Activated CD4-positive, alpha-beta T cell treated with anti-CD3 and anti-CD28 coated beads for 4 hours (primary cell): ENCODE data around the gene TSPAN18.

Experiments
- DNase-seq, 2 donors: peaks; one replicate each; pipeline ENCODE4 v3.0.0-alpha.2; 2020

TSPAN18 gene

GRCh38 chr11:44904261-44905020 lies 177.7 kb downstream of the TSPAN18 start:
- DNase-seq = no peak

- no peak for DNase-seq
These were observed 178.5 kb downstream of the TSPAN18 start for GRCh38 chr11:44905131-44905866.

DNA sequence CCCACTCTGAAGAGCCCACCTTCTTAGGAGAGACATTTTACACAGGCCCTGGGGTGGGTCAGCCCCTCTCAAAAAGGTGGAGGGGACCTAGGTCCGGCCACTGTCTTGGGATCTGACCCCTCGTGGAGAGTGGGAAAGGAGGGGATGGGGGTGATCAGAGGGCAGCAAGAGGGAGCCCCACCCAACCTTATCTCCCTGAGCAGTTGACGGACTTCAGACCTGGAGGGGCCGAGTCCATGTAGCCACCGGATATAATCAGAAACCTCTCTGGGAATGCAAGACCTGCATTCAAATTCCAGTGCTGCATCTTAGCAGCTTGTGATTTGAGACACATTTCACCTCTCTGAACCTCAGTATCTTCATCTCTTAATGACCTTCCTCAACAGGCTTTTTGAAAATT lies 179.9 kb downstream of the TSPAN18 start:
- no peak for DNase-seq

DNA sequence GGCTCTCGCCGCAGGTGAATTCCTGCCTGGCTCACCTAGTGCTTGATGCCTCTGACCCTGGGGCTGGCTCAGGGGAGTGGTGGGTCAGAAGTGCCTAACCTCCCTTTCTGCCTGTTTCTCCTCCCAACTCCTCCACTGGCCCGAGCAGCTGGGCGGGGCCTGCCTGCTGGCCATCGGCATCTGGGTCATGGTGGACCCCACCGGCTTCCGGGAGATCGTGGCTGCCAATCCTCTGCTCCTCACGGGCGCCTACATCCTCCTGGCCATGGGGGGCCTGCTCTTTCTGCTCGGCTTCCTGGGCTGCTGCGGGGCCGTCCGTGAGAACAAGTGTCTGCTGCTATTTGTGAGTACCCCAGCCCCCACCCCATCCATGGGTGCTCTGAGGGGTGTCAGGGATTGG lies 182.8 kb downstream of the TSPAN18 start:
- DNase-seq = no peak

DNA sequence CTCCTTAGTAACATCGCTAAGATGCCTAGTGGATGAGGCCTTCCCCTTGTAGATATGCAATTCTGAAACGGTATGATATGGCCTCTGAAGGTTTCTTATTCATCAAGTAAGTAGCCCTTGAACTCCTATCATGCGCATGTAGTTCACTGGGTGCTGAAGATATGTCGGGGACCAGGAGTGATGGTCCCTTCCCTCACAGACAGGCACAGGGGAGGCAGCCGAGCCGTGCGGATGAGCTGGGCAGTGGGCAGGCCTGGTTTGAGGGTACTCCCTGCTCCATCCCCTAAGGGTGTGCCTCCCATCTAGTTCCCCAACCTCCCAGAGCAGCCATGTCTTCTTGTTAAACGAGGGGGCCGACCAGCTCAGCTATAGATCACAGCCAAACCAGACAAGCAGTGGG lies 183.8 kb downstream of the TSPAN18 start:
- DNase-seq = no peak

DNA sequence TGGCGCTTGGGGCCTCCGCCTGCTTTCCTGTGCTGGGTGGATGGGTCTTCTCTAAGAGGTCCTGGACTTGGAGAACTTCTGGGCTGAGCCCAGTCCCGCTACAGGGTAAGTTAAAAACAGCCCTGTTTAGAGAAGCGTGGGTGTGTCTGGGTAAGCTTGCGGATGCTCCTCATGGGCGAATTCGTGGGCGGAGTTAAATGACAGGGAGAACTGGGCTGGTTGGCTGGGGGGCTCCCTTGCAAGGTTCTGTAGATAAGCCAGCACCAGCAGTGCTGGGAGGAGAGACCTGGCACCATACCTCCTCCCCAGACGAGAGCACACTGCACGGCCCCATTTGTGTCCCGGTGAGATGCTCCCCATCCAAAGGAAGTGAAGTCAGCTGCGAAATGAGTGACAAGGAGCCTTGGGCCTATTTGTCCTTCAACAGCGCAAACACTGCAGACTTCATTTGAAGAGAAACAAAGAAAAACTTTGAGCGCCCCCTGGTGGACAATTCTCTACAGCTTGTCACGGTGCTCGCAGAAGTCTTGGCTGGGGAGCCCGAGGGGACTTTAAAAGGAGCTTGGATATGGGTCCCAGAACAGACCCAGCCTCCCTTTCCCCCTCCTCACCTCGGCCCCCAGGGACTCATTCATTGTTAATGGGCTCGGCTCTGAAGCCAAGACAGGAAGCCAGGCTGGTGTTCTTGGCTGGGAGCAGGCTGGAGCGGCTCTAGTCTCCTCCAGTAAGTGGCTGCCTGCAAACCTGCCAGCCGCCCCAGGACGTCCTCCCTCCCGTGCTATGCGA lies 184.5 kb downstream of the TSPAN18 start:
- DNase-seq = peak; percentile 84 to 88

- no peak for DNase-seq
These were observed 185.7 kb downstream of the TSPAN18 start for GRCh38 chr11:44912270-44912987.

DNA sequence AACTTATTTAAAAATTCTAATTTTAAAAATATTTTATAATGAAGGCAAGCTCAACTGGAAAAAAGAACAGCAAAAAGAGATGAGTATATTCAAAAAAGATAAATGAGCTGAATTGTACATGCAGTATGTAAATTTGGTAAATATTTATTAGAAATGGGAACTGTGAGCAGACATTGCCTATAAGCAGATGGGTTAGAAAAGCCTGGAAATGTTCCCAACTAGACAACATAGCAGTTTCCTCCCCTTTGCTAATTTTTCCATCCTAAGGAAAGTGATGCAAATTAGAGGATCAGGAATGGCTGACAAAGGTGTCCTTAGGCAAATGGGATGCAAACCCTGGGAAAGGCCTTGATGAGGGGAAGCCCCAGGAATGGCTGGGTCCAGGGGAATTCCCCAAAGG lies 186.7 kb downstream of the TSPAN18 start:
- no peak for DNase-seq

GRCh38 chr11:44914105-44914504 lies 187.3 kb downstream of the TSPAN18 start:
- no peak for DNase-seq

DNA sequence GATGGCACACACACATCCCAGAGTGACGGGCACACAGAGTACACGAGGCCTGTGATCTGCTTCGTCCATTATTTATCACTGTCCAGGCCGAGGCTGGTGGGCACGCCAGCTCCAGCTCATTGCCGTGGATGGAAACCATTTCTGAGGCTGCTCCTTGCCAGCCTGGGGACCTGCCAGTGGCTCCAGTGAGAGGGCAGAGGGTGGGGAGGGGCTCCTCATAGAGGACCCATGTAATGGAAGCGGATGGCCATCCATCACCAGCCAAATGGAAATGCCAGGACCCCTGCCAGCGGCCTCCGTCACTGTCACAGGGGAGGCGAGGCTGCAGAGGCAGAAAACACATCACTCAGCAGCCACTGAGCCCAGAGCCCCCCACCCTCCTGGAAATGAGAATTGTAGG lies 188.2 kb downstream of the TSPAN18 start:
- no peak for DNase-seq

DNA sequence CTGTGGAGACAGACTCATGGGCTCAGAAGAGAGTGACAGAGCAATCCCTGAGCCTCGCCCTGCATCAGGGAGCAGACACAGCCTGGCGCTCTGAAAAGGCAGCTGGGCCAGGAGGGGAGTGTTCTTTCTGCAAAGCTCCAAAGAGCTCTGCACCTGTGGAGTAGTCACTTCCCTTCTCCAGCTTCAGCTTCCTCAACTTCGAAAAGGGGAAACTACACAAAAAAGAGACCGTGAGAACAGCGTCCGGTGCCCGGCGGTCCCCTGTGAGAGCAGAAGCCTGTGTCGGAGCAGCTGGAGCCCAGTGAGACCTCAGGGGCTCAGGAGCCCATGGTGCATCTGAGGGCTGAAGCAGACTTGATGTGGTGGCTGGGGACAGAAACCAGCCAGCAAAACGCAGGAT lies 188.9 kb downstream of the TSPAN18 start:
- no peak for DNase-seq

DNA sequence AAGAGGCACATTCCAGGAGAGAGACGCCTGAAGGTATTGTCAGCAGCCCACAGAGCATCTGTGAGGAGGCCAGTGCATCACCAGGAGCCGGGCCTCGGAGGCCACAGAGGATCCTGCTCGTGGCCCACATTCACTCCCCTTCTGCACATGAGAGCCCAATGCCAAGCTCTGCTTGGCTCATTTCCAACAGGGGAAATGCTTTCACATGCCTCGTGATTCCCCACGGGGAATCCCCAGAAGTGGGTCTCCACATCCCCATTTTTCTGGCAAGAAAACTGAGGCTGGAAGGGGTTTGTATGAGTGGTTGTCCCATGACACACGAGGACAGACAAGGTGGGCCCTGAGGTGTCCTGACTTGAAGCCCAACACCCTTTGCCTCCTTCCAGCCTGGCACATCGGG lies 189.6 kb downstream of the TSPAN18 start:
- no peak for DNase-seq

- no peak for DNase-seq
These were observed 190.1 kb downstream of the TSPAN18 start for GRCh38 chr11:44916801-44917385.

DNA sequence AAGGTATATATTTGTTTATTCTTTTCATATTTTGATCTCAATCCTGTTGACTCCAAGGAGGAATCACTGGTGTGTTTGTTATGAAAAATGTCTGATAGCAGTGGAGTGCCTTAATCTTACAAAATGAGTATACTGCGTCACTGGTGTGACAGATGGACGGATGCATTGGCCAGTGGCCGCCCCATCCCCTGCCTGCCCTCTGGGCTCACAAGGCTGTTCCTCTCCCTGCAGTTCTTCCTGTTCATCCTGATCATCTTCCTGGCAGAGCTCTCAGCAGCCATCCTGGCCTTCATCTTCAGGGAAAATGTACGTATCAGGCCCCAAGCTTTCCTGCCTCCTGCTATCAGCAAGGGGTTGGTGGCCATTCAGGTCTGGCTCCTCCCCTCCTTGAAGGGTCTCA lies 191.0 kb downstream of the TSPAN18 start:
- no peak for DNase-seq

DNA sequence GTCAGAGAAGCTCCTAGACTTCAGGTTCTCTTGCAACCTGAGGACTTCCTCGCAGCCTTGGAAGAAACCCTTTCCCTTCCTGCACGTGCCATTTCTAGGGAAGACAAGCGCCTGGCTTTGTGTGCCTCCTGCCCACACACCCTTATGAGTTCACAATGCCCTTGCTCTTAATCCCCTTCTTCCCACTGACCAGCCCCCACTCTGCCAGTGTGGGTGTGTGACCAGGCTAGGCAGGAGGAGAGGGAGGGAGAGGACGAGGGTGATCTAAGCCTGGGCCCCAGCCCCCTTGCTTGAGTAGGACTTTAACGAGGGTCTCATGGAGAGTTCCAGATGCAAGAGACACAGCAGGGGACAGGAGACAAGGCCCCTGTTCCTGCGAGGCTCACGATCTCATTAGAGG lies 193.7 kb downstream of the TSPAN18 start:
- no peak for DNase-seq

DNA sequence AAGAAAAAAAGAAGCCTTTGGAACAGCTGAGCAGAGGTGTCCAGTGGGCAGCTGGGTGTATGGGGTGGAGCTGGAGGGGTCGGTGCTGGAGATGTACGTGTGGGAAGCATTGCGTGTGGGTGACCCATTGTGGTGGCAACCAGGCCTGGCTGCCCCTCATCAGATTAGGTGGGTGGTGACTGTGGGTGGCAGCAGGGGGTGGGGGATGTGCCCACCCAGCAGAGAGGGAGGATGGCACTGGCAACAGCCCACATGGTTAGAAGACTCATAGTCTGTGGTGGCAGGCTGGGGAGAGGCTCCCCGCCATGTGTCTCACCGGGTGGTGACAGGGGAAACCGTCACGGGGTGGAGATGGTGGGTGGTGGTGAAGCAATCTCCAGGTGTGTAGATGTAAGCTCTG lies 196.4 kb downstream of the TSPAN18 start:
- DNase-seq = no peak

DNA sequence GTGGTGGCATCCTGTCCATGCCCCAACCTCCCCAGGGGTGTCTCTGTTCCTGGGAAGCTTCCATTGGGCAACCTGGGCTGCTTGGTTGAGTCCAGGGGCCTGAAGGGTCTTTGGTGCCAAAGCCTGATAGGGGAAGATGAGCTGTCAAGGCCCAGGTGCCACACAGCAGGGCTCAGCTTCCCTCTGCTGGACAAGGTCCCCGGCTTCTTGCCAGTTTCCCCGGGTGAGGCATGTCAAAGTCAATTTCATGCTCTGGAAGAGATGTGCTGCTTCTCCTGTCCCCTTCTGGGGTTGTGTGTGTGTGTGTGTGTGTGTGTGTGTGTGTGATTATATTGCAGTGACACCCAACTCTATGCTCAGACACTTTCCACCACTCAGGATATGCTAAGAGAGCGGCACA lies 197.0 kb downstream of the TSPAN18 start:
- no peak for DNase-seq

DNA sequence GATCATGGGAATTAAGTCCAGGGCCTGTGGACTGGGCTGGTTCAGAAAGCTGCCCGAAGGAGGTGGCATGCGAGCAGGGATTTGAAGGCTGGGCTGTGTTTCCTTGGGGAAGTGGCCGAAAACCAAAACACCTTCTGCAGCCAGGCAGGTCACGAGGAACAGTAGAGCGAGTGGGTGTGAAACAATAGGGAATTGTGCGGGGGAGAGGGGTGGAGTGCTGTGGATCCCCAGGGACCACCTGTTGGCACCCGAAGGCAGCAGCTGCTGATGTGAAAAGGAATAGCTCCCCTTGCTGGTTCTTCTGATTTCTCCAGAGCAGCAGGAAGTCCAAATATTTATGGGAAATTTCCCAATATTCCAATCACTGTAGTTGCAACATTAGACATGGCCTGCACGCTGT lies 199.3 kb downstream of the TSPAN18 start:
- DNase-seq = no peak

- DNase-seq = peak; percentile 55 to 57
These were observed 200.5 kb downstream of the TSPAN18 start for GRCh38 chr11:44927174-44927661.

DNA sequence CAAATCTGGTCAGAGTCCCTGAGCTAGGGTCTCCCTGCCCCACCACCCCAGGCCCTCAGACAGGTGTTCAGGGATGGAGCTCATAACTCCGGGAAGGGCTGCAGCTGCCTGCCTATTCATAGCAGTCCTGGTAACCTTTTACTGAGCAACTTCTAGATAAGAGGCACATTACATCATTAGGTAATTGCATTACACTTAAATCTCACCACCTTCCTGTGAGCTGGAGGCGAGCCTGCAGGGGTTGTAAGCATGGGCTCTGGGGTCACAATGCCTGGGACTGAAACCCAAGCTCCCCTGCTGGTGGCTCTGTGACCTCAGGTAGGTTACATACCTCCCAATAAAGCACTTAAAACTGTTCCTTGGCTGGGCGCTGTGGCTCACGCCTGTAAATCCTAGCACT lies 201.4 kb downstream of the TSPAN18 start:
- DNase-seq = no peak

DNA sequence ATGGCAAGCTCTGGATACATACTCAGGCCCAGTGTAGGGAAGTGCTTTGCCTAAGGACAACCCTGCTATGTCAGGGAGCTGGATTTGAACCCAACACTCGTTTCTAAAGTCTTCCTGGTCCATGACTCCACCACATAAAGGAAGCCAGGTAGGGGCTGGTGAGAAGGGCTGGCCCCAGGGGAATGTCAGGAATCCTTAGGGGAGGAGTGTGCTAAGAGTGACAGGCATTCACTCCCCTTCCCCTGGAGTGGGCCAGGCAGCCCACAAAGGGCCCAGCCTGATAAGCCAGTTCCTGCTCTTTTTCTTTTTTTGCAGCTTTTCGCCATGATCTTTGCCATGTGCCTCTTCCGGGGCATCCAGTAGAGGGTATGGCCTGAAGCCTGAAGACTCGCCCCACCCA lies 202.1 kb downstream of the TSPAN18 start:
- no peak for DNase-seq

DNA sequence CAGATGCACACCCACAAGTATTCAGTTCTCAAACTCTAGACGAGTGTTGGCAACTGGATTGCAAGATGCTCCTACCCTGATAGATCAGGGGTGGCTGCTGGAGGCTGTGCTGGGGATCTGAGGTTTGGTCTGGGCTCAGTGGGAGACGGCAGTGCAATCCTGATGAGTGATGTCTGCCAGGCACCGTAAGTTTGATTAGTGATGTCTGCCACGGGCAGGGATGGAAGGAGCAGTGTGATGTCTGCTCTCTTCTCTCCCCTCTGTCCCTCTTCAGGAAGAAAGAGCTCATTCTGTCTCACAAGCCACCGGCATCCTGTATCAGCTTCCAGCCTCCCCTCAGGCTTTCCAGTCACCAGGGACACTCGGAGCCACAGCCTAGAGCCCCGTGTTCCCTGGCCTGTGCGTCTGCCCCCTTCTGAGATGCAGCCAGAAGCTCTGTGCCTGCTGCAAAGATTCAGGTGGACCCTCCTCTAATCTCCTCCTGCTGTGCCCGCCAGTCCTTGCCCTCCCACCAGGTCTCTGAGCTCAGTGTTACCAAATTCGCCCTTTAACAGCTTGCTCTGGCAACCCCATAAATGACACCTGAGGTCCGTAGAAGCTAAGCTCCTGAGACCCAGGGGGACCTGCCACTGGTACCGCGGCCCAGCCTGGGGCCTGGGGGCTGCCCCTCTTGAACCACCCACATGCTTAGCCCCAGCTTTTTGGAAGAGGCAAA lies 204.0 kb downstream of the TSPAN18 start:
- no peak for DNase-seq
